A172 (cell line): Measurements from ENCODE around the gene HIVEP1. TPM values are rescaled to one million over a fixed set of nuclear protein-coding genes. Genes with fewer than 3 reads are reported as not detected.
A peak's percentile ranks its signal among the peaks of the same experiment; 100 is the strongest.

ENCODE experiments used
- DNase-seq: peaks from one replicate; pipeline ENCODE4 v3.0.0-alpha.2; 2015; ENCODE audit warnings: low spot score
- total RNA-seq: library from RNA; depleted of rRNA; stranded (reverse); fragments of >200 nt; shearing (Covaris generic); gene quantifications from 2 replicates; pipeline ENCODE4 v1.2.3, GENCODE V29; 2014

HIVEP1 gene
- total RNA-seq, 1 experiment from 2014 or later, result 32.2 TPM

DNA sequence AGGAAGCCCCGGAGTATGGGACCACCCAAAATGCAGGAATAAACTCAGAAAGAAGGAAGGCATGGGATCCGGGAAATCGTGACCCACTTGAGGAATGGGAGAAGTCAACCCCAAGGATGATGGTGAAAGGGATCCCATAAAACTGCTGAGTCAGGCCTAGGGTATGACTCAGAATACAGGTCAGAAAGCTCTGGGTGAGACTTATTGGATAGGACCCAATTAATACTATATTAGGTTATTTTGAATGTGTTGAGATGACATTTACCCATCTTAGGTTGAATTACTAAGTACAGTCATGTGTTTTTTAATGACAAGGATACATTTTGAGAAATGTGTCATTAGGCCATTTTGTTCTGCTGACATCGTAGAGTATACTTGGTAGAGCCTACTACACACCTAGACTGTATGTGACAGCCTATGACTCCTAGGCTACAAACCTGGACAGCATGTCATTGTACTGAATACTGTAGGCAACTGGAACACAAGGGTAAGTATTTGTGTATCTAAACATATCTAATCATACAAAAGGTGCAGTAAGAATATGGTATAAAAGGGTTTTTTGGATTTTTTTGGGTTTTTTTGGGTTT is 17.1 kb upstream of the HIVEP1 start:
- DNase-seq, result no peak

DNA sequence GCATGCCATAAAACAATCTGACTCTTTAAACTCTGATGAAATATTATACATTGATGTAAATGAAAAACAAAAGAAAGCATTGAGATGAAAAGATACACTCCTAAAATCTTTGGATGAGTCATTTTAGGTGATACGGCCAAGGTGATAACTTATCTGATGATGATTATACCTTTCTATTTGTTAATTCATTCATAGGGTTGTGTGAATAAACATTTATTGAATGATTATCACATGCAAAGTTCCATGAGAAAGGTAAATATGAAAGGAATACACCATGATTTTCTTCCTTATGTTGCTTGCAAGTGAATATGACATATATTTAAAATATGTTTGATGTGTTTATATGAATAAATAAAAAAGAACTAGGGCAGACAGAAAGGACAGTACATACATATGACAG is 15.4 kb upstream of the HIVEP1 start:
- DNase-seq, result no peak

DNA sequence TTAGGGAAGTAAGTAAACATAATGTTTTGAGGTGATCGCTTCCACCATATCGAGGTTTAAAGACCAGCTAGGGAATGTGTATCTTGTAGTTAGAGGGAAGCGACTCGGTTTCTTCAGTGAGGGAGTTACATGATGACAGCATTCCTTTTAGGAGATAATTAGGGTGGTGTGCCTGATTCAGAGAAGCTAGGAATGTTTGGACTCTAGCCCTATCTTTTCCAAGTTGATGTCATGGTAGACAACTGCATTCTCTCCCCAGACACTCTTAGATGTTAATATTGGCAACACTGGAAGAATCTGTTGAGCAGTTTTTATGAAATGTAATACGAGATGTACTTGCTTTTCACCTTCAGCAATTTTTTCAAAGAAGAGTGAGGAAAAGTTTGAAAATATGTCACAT is 12.9 kb upstream of the HIVEP1 start:
- no peak for DNase-seq

DNA sequence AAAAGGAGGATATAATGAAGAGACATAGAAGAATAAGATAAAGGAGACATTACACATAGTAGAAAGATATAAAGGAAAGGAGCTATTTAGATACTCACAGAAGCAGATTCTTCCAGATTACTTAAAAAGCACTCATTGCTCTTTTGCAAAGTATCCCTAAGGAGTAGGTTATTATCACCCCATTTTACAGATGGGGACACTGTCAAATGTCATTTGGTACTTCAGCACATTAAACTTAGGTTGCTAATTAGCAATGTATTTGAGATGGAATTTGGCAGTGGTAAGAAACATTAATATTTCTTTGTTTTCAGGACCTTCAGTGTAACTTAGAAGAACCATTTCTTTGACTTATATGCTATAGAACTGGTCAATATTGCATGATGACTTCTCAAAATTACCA is 11.9 kb upstream of the HIVEP1 start:
- no peak for DNase-seq

DNA sequence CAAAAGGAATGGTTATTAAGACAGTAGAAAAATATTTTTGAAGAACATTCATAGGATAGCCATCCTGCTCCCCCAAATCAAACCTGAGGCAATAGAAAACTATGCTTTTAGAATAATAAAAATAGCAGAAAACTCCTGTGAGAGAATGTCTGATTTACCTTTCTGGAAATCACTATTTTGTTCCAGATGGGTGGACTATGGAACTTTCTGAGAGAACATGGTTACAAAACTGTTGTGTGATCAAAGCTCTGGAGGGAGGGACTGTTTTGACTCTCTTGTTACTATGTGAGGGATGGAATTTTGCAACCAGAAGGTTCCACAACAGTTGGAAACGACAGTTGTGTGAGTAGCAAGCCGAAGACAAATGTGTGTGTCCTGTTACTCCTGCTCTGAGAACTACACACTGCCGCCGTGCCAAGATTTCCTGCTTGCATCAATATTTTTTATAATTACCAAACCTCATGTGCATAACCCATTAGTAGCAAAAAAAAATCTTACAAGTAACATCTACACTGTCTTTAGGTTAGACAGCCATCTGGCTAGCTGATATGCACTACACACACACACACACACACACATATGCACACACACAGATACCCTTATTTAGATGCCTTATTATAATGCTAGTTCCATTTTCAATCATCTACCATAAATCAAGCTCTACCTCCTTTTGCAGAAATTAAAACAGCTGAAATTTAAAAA is 11.0 kb upstream of the HIVEP1 start:
- no peak for DNase-seq

DNA sequence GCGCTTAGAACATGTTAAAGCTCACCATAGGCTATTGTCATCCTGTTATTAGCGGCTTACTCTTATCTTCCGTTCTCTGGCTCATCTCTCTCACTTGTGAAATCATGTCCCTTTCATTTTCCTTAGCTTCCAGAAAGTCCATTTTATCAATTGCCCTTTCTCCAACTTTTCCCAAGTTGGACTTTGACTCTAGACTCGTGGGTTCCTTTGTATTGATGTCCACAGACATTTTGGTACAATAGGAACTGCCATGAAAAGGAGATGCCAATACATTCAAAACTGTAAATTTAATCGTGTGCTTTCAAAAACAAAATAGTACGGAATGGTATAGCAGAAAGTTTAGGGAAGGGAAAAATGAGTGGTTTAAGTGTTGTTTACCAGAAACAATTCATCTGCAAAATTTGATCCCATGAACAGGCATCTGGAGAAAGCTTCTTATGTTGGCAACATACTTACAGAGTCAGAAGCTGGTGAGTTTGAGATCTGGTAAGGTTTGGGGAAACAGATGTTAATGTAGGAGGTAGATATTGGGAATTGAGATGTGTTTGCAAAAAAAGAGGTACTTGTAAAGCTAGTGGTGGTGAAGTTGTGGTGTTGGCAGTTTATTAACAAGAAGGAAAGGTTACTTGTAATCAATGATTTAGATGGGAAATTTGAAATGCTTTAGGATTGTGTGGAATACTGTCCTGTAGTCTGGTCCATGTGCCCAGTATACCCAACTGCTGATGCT is 10.2 kb upstream of the HIVEP1 start:
- no peak for DNase-seq

DNA sequence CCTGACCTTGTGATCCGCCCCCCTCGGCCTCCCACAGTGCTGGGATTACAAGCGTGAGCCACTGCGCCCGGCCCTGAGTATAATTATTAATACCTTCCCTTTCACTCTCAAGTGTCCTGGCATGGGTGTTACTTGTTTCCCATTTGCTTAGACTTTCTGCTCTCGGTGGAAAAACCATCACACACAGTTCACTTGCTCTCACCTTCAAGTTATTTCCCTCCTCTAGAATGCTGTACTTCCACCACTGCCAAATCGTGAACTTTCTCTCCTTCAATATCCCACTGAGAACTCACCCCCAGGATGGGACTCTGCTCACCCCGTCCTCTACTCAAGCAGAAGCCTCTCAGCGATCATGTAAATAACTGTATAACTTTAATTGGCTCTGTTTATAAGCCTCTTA is 4.6 kb upstream of the HIVEP1 start:
- no peak for DNase-seq

DNA sequence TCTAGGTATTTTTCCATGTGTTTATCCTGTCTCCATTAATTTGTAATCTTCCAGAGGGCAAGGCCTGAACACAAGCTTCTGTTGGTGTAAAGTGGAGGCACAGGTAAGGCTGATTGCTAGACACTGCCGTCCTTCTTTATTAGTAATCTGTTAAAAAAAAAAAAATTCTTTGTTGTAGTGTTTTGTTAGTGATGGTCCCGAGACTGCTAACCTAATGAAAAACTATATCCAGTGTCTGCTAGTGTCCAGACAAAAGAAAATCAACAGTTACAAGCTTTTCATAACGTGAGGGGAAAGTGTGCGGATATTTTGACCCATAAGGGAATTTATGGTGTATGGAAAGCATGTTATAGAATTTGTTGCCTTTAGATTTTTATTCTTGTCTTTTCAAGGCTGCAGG is 4.2 kb upstream of the HIVEP1 start:
- no peak for DNase-seq

DNA sequence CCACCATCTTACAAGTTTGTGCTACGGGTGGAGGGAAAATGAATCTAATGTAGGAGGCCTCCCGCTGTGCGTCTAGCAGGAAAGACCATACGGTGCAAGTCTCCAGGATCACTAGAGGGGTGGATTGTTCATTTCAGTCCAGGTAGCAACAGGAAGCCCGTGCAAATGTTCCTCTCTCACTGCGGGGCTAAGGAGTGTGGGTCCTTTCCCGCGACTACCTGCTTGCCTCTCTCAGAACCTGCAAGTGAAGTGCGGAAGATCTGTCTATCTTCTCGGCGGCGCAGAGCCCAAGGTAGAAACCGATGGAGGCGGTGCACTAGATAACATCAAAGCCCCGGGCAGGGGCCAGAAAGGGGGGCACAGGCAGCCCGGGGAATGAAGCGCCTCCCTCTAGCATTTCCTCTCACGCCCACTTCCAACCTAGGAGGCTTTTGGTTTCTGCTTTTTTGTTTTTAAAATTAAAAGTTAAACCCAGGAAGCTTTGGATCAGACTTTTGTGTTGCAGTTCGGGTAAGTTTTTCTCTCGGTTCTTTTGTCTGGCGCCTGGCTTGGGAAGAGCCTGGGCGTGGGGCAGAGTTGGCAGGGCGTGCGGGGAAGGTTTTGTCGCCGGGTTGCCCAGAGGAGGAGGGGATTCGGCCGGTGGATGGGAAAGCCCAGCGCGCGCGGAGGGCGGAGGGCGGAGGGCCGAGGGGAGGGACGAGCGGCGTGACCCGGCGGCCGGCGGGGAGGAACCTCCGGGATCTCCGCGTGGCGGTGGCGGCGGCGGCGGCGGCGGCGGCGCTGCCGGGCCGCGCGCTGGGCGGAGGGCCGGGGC is 3.5 kb upstream of the HIVEP1 start:
- DNase-seq, result peak; percentile 78

DNA sequence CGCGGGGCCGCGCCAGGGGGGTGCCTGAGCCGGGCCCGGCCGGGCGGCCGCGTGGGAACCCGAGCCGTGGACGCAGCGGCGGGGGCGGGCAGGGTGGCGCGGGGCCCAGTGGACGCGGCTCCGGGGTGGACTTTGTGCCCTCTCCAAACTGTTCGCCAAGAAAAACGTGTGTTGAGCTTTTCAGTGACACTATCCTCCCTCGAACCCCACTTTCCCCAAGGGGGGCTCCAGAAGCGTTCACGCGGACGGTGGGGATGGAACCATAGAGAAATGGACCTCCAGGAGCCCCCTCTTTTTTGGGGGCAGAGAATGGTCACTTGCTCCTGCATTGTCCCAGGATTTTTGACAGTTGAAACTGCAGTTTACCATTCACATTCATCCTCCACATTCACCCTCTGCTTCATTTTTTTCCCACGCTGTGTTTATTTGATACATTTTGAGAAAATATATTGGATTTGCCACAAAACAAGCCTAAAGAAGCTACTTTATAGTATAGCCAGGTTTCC is 2.9 kb upstream of the HIVEP1 start:
- DNase-seq, result no peak

DNA sequence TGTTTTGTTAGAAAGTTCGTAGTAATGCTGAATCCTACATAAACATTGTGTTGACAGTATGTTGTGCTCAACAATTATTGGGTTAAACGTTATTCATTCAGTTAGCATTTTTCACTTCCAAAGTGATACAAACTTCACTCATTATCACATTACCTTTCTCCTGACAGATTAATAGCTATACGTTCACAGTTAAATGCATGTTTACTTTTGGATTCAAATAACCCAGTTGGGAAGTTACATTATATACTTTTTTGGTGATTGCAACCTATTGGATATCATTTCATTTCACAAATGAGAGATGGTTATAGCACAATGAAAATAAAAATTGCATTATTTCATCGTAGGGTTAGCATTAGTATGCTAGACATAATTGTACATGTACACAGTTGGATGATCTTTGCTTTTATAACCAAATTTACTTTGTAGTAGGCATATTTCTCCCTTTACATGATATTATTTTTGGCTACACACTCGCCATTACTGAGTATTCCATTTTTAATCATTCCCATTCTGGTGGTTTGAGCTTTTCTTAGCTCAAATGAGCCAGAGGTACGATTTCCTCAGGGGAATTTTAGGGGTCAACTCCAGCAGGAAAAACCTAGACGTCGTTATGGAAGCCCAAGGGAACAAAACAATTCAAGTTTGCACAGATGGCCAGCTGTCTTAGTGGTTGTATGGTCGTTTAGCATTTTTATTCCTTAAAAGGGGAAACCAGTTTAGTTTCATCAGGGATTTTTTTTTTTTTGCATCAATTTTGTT is 2.1 kb upstream of the HIVEP1 start:
- no peak for DNase-seq

DNA sequence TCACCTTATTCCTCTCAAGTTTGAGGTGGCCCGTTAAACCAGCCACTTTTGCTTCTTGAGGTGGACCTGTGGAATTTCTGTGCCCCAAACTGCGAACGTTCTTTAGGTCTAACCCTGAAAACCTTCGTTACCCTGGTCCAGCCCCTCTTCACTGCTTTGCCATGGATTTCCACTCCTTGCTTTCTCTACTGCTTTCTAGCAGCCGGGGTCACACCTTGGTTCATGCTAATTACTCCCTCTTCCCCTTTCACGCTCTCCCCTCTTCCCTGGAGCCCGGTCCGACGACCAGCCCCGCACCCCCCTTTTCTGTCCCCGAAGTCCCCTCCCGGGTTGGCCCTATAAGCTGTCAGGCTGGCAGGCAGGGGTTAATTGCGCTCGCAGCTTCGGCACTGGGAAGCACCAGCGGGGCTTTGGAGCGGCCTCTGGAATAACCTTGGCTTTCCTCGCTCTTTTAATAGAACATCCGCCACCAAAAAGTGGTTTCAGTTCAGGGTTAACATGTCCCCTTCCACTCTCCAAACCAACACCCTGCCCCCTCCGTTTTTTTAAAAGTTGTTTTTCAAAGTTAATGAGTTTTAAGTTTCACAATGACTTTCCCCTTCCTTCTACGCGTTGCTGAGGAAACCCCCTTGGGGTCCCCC is 1.4 kb upstream of the HIVEP1 start:
- DNase-seq, result peak; percentile 61

DNA sequence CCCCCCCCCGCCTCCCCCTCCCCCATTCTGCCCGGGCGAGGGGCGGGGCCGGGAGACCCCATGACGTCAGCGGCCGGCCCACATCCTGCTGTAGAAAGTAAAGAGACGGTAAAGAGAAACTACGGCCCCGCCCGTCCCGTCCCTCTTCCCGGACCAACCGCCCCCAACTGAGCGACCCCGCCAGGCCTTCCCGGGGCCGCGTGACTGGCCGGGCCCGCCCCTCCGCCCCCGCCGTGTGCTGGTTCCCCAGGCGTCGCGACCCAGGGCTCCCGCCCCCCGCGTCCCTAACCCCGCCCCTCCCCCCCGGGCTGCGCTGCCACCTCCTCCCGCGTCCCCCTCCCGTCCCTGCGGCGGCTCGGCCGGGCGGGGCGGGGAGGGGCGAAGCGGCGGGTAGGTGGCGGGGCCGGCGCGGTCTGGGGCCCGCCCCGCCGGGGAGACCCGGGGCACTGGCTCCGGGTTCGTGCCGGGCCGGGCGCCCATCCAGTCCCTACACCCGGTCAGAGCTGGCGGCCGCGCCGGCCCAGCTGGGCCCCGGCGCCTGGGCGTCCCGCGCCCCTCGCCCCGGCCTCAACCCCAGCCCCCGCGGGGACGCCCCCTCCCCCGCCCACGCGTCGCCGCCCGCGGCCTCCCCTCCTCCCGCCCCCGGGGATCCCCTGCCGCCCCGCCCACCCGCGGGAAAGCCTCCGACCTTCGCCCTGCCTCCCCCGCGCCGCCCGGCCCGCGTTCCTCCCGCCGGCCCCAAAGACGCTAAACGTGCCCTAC is 655 bp upstream of the HIVEP1 start:
- DNase-seq, result peak; percentile 95

DNA sequence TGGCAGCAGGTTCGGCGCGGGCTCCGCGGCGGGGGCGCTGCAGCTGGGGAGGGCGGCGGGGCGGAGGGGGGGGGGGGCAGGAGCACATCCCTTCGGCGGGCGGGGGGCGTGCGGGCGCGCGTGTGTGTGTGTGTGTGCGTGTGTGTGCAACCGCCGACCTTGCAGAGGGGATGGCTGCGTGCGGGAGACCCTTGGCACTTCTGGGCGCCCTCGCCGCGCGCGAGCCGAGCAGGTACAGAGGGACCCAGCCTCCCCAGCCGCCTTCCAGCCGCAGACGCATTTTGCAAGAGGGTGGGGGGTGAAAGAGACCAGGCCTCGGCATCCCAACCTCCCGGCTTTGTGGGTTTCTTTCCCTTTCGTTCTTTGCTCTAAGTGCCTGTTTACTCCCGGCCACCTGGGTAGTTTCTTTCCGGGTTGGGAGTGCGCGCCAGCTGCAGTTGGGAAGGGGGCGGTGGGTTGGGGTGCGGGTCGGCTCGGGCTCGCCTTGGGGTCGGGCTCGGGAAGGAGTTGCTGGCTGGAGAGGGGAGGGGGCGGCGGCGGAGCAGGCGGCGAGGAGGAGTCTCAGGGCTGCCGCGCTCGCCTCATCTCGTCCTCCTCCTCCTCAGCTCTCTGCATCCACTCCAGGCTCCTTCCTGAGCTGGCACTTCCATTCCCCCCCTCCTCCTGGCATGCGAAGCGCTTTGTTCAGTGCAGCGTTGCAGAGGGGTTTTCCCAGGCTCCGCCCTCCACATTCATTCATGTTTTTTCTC is 620 bp downstream of the HIVEP1 start:
- DNase-seq, result peak; percentile 88

DNA sequence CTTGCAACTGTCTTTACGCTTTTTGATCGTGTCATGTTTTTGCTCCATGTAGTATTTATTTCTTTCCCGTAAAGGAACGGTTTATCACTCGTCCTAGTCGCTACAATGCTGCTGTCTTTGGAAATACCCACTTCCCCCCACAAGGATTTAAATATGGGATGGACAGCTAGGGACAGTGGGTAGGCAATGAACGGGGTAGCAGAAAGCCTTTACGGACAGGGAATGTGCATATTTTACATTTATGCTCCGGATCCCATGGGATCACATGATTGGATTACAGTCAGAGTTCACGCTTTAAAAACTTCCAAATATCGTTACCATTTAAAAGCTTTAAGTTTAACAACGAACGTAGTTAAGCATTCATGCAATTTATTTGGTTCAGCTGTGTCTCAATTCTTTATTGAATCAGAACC is 1.2 kb downstream of the HIVEP1 start:
- DNase-seq, result no peak

DNA sequence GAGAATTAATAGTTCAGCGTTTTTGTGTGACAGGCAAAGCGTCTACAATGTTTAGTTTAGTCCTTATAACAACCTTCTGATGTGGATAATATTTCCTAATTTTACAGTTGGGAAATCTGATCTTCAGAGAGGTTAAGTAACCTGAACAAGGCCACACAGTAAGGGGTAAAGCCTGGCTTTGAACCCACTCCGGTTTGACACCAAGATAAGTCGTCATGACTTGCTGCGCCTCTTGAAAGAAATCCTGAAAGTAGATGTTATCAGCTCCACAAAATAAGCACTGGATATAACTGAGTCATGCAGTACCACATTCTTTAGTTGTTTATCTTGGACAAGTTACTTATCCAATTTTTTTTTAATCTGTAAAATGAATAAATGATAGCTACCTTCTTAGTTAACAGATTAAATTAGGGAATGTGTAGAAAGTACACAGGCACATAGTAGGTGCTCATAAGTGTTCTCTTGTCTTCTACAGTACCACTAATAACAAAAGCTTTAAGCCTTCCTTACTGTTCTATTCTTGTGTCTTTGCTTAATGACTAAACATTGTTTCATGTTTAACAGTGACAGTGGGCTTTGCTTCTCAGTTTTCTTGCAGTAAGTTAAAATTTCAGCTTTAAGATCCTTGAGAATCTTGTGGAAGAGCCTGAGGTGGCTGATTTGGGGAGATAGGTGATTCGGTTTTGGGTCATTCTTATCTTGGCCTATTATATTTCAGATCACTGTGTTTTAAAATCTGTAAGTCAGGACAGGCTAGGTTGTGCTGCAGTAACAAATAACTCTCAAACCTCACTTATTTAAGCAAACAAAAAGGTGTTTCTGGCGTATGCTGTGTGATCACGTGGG is 2.1 kb downstream of the HIVEP1 start:
- DNase-seq, result peak; percentile 82

DNA sequence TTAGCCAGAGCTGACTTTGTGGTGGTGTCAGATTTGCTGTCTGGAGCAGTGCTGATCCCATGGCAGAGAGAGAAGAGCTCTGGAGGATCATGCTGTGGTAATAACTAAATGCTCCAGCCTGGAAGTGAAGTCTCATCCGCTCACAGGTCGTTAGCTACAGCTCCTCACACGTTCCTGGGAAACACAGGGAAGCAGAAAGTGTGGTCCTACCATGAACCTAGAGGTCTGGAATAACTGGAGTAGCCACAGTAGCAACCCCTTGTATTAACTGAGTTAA is 2.7 kb downstream of the HIVEP1 start:
- no peak for DNase-seq

DNA sequence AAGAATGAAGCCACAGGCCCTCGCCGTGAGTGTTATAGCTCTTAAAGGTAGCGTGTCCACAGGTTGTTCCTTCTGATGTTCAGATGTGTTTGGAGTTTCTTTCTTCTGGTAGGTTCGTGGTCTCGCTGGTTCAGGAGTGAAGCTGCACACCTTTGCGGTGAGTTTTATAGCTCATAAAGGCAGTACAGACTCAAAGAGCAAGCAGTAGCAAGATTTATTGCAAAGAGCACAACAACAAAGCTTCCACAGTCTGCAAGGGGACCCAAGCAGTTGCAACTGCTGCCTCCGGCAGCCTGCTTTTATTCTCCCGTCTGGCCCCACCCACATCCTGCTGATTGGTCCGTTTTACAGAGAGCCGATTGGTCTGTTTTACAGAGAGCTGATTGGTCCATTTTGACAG is 5.2 kb downstream of the HIVEP1 start:
- DNase-seq, result no peak
